T-cell (primary cell): ENCODE data around the gene MAPK7. TPM values are rescaled to one million over a fixed set of nuclear protein-coding genes. Genes with fewer than 3 reads are reported as not detected.

Experiments used
- ATAC-seq, 4 experiments: fragments of 200-7000 bp in 3 of 4; fragments of 150-1000 bp in 1 of 4; cut with Tn5 transposase; replicated peaks in 1 of 4; 1 replicate in 3 of 4; 2 replicates in 1 of 4; pipeline ENCODE4 v1.10.0; 2021; ENCODE audit warnings: moderate library complexity in 3 of 4, mild to moderate bottlenecking in 2 of 4, moderate number of reproducible peaks in 1 of 4
- CTCF ChIA-PET, 2 donors: fragments of 300-600 bp; sonication (Branson Sonifier 250); formaldehyde crosslinking; loops; one replicate each; lab custom pipeline; 2022; ENCODE audit warnings: antibody characterized with exemption in 2 of 2; lab: Charles Lee
- POLR2A ChIA-PET, 2 donors: fragments of 300-600 bp; sonication (Branson Sonifier 250); formaldehyde crosslinking; loops; one replicate each; lab custom pipeline; 2022; ENCODE audit warnings: antibody characterized with exemption in 2 of 2; lab: Charles Lee
- DNase-seq, 35 experiments: peaks; one replicate each; pipeline versions ENCODE4 v3.0.0 to v3.0.0-alpha.2; 2013 to 2023
- H3K27ac ChIP-seq: one replicate; pipeline ENCODE4 v1.5.1; 2013; ENCODE audit warnings: low read length
- H3K27me3 ChIP-seq, 2 experiments: replicated peaks in 1 of 2; 1 replicate in 1 of 2; 2 replicates in 1 of 2; pipeline versions ENCODE4 v1.6.1 to v1.7.0; 2013; ENCODE audit warnings: low read length in 1 of 2, mixed read lengths in 1 of 2; ENCODE audit not compliant: control insufficient read depth in 2 of 2, insufficient read depth in 2 of 2; ENCODE audit errors: extremely low read depth in 1 of 2
- H3K36me3 ChIP-seq, 2 donors: 1 replicate in 1 of 2; 2 replicates in 1 of 2; pipeline versions ENCODE4 v1.6.1 to v1.7.0; 2013; ENCODE audit warnings: low read length in 1 of 2; ENCODE audit not compliant: control insufficient read depth in 2 of 2, insufficient read depth in 1 of 2; ENCODE audit errors: extremely low read depth in 1 of 2
- H3K4me1 ChIP-seq, 2 experiments: 1 replicate in 1 of 2; 2 replicates in 1 of 2; pipeline versions ENCODE4 v1.6.1 to v1.7.0; 2013; ENCODE audit warnings: low read length in 2 of 2, mixed read lengths in 1 of 2; ENCODE audit not compliant: insufficient read depth in 2 of 2, control insufficient read depth in 1 of 2; ENCODE audit errors: extremely low read depth in 1 of 2
- H3K4me3 ChIP-seq, 2 donors: 1 replicate in 1 of 2; 2 replicates in 1 of 2; pipeline versions ENCODE4 v1.5.1 to v1.7.0; 2013; ENCODE audit warnings: mild to moderate bottlenecking in 2 of 2, low read length in 1 of 2, moderate library complexity in 1 of 2; ENCODE audit not compliant: control insufficient read depth in 1 of 2; ENCODE audit errors: extremely low read depth in 1 of 2
- H3K9me3 ChIP-seq: 2 replicates; pipeline ENCODE4 v1.7.0; 2013
- H3K27ac Mint-ChIP-seq, 2 donors: one replicate each; pipeline ENCODE4 v1.8.0; 2020 to 2021; ENCODE audit warnings: mild to moderate bottlenecking in 2 of 2, mixed read lengths in 2 of 2
- H3K27me3 Mint-ChIP-seq, 2 donors: one replicate each; pipeline ENCODE4 v1.8.0; 2021 to 2022; ENCODE audit warnings: mixed read lengths in 2 of 2
- H3K36me3 Mint-ChIP-seq: one replicate; pipeline ENCODE4 v1.8.0; 2021; ENCODE audit warnings: mixed read lengths
- H3K4me1 Mint-ChIP-seq, 3 donors: one replicate each; pipeline ENCODE4 v1.8.0; 2020 to 2022; ENCODE audit warnings: mixed read lengths in 3 of 3, mild to moderate bottlenecking in 1 of 3
- H3K4me3 Mint-ChIP-seq, 3 donors: one replicate each; pipeline ENCODE4 v1.8.0; 2020 to 2022; ENCODE audit warnings: mild to moderate bottlenecking in 3 of 3, mixed read lengths in 3 of 3, moderate library complexity in 3 of 3
- H3K9me3 Mint-ChIP-seq, 3 donors: one replicate each; pipeline ENCODE4 v1.8.0; 2020 to 2022; ENCODE audit warnings: mixed read lengths in 3 of 3
- WGBS: methylation state at CpG from one replicate; pipeline ENCODE4 v1.1.5; 2013; ENCODE audit warnings: missing lambda C conversion rate; ENCODE audit not compliant: insufficient coverage; 5-methylcytosine and 5-hydroxymethylcytosine counted together
- total RNA-seq, 35 experiments: library from RNA in 6 of 35; stranded (reverse) in 6 of 35; fragments of 120-200 nt in 1 of 35; gene quantifications; one replicate each; pipeline versions ENCODE4 v1.2.1 to v1.2.4 and lab custom pipeline; 2013 to 2026

MAPK7 gene
- total RNA-seq, 5 donors from 2014 or later (not counting 1 experiment from before 2014, with no cell fraction given): 14.6 to 29.8 (median 27.9) TPM

DNA sequence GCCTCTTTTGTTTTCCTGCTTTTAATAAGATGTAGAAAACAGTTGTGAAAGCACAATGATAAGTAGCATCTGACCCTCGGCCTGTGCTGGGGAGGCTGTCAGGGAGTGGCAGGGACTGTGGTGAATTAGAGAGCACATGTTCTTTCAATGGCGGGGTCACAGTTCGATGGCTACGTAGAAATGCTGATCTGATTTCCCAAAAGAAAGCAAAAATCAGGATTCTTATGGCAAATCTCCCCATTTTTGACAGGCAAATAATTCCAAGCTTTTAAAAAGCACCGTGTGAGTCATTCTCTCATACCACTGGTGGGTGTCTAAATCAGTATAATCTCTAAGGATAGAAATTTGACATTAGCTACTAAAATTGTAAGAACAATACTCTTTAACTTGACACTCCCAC lies 4.2 kb upstream of the MAPK7 start:
- no peaks in the 10 kb centered on the region for H3K27me3 ChIP-seq
- no peak overlapping the region for H3K4me3 ChIP-seq
- H3K27me3 Mint-ChIP-seq: no peaks in the 10 kb centered on the region
- no peaks in the 10 kb centered on the region for H3K9me3 ChIP-seq
- H3K4me1 ChIP-seq: peaks cover 22 to 57% of the 10 kb centered on the region in 2 experiments
- no peaks in the 10 kb centered on the region for H3K9me3 Mint-ChIP-seq
- DNase-seq (no peak), ATAC-seq (no peak)
- H3K27ac Mint-ChIP-seq: no peak overlapping the region
- WGBS: 100% methylated on average over 1 of the region's 5 CpGs
- no peak overlapping the region for H3K4me3 Mint-ChIP-seq
- ChIA-PET CTCF (interaction anchor here in 1 of 2 donors (0.9 to 1.7 kb wide), 2 partner anchors 9 to 74 kb away, joined by 3 read pairs; no protein-coding TSS in a partner anchor), POLR2A (no interaction called here)
- no peak overlapping the region for H3K27ac ChIP-seq
- peaks cover 38 to 59% (median 47%) of the 10 kb centered on the region in 3 donors for H3K4me1 Mint-ChIP-seq
- no peaks in the 10 kb centered on the region for H3K36me3 Mint-ChIP-seq
- H3K36me3 ChIP-seq: no peaks in the 10 kb centered on the region

DNA sequence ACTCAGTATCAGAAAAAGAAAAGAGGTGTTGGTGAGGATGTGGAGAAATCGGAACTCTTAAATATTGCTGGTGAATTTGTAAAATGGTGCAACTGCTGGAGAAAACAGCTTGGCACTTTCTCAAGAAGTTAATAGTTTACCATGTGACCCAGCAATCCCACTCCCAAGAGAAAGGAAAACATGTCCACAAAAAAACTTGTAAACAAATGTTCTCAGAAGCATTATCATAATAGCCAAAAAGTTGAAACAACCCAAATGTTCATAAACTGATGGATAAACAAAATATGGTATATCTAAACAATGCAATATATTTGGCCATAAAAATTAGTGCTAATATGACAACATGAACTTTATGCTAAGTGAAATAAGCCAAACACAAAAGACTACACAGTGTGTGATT lies 2.6 kb upstream of the MAPK7 start:
- H3K9me3 ChIP-seq: no peaks in the 10 kb centered on the region
- DNase-seq: no peak
- no peaks in the 10 kb centered on the region for H3K27me3 ChIP-seq
- Mint-ChIP-seq H3K36me3 (peaks cover 8% of the 10 kb centered on the region), H3K4me3 (peak overlapping the region in 2 of 3 donors; percentile 25 to 37), H3K4me1 (peaks cover 24 to 49% (median 31%) of the 10 kb centered on the region in 3 donors), H3K9me3 (no peaks in the 10 kb centered on the region), H3K27ac (no peak overlapping the region), H3K27me3 (no peaks in the 10 kb centered on the region)
- no peak for ATAC-seq
- WGBS: no CpG with 5 or more reads among the region's 1 CpG
- CTCF ChIA-PET: interaction anchor here in 1 of 2 donors (1.7 kb wide), 1 partner anchor 11 kb away, joined by 3 read pairs; no protein-coding TSS in a partner anchor
- H3K4me1 ChIP-seq: peaks cover 11 to 42% of the 10 kb centered on the region in 2 experiments
- H3K36me3 ChIP-seq: peaks cover 0 to 14% of the 10 kb centered on the region in 2 donors
- H3K27ac ChIP-seq: no peak overlapping the region
- H3K4me3 ChIP-seq: no peak overlapping the region
- POLR2A ChIA-PET: no interaction called here

DNA sequence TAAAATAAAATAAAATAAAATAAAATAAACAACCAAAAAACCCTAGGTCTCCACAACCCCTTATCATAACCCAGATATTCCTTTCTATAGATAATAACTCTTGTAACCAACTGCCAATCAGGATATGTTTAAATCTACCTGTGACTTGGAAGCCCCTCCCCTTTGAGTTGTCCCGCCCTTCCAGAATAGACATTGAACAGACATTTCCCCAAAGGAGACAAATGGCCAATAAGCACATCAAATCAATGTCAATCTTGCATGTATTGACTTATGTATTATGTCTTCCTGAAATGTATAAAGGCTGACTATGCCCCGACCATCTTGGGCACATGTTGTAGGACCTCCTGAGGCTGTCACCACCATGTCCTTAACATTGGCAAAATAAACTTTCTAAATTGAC lies 1.5 kb upstream of the MAPK7 start:
- CTCF ChIA-PET: interaction anchor here (0.6 to 1.9 kb wide), 5 partner anchors 10 to 70 kb away, joined by 3 to 64 read pairs (median 5); partner anchors contain the start of gene B9D1 (in 1 of the 2)
- Mint-ChIP-seq H3K4me1 (peaks cover 15 to 38% (median 21%) of the 10 kb centered on the region in 3 donors), H3K27me3 (no peaks in the 10 kb centered on the region), H3K27ac (peak overlapping the region; percentile 98 to 99), H3K36me3 (peaks cover 16% of the 10 kb centered on the region), H3K9me3 (no peaks in the 10 kb centered on the region), H3K4me3 (peak overlapping the region; percentile 97 to 100 (median 100))
- Histone ChIP-seq H3K27me3 (no peaks in the 10 kb centered on the region), H3K4me1 (peaks cover 8 to 31% of the 10 kb centered on the region in 2 experiments), H3K4me3 (peak overlapping the region in 1 of 2 donors; percentile 15), H3K9me3 (no peaks in the 10 kb centered on the region), H3K27ac (peak overlapping the region; percentile 77), H3K36me3 (peaks cover 0 to 16% of the 10 kb centered on the region in 2 donors)
- DNase-seq (peak in 1 of 35 experiments; percentile 27), ATAC-seq (no peak)
- POLR2A ChIA-PET: interaction anchor here in 1 of 2 donors (0.6 to 0.8 kb wide), 2 partner anchors 11 to 1900 kb away, joined by 3 to 6 read pairs; no protein-coding TSS in a partner anchor
- WGBS: no CpG with 5 or more reads among the region's 2 CpGs

DNA sequence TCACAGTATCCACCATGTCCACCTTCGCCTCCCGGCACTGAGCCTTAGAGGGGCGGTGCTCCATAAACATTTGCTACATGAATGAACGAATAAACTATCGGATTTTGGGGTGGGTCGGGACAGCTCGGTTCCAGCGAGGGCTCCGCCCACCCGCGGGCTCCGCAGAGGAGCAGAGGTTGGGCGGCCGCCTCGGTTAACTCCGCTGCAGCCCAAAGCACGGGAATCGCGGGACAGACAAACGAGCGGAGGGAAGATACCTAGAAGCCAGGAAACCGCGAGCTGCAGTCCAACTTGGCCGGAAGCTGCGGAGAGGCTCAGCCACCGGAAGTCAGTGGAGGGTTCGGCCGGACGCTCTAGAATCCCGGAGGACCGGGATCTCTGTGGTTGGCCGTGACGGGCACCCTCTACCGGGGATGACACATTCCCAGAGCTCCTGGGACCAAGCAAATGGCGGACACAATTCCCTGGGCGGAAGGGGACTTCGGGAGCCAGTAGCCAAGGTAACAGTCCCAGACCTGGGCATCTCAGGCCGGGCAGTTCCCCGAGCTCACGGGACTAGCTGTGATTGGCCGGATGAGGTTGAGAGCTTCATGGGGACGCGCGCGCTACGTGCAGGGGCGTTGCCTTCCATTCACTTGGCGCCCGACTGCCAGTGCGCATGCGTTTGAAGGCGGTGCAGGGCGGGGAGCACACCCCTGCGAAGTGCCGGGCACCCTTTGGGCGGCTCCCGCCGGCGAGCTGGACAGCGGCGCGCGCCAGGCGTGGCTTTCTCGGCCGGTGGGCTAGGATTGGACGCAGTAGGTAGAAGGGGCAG lies 489 bp upstream of the MAPK7 start:
- peak overlapping the region; percentile 77 for H3K27ac ChIP-seq
- H3K4me3 ChIP-seq: peak overlapping the region; percentile 86 to 98
- POLR2A ChIA-PET: interaction anchor here (0.5 to 1.1 kb wide), 5 partner anchors 12 to 1899 kb away, joined by 3 to 6 read pairs (median 3); partner anchors contain the start of genes B9D1 (in 1 of the 2), DRC3 (in 1 of the 2) and TOM1L2 (in 1 of the 2)
- peak; percentile 86 to 91 (median 89) for ATAC-seq
- Mint-ChIP-seq H3K27me3 (no peaks in the 10 kb centered on the region), H3K36me3 (peaks cover 19% of the 10 kb centered on the region), H3K4me3 (peak overlapping the region; percentile 97 to 100 (median 100)), H3K9me3 (no peaks in the 10 kb centered on the region), H3K4me1 (peaks cover 9 to 29% (median 13%) of the 10 kb centered on the region in 3 donors), H3K27ac (peak overlapping the region; percentile 98 to 99)
- H3K9me3 ChIP-seq: no peaks in the 10 kb centered on the region
- 0% methylated on average over 67 of the region's 67 CpGs for WGBS
- peaks cover 0 to 20% of the 10 kb centered on the region in 2 donors for H3K36me3 ChIP-seq
- CTCF ChIA-PET: interaction anchor here (0.6 to 1.9 kb wide), 11 partner anchors 11 to 1735 kb away, joined by 3 to 64 read pairs (median 4); partner anchors contain the start of genes B9D1 (in 2 of the 2) and ALDH3A2 (in 1 of the 2)
- no peaks in the 10 kb centered on the region for H3K27me3 ChIP-seq
- peak; percentile 84 to 96 (median 90) for DNase-seq
- H3K4me1 ChIP-seq: peaks cover 8 to 21% of the 10 kb centered on the region in 2 experiments

DNA sequence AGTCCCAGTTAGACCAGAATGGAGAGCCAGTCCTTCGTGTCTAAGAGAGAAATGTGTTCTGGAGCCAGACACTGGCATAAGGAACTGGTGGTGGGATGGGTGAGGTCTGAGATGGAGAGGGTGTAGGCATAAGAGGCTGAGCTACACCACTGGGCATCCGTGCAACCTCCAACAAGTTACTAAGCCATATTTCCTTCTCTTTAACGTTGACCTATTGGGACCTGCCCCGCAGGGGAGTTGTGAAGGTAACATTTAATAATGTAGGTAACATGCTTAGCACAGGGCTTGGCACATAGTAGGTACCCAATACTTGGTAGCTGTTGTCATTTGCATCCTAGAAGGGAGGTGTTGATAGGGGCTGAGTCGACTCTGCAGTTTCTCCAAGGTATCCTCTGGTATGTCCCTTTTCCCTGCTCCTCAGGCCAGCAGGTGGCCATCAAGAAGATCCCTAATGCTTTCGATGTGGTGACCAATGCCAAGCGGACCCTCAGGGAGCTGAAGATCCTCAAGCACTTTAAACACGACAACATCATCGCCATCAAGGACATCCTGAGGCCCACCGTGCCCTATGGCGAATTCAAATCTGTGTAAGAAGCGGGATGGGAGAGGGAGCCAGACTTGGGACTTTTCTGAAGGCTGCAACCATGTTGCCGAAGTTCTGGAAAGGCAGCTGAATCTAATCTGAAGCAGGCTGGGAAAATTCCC lies 1.2 kb downstream of the MAPK7 start:
- peaks cover 0 to 33% of the 10 kb centered on the region in 2 donors for H3K36me3 ChIP-seq
- no peak overlapping the region for H3K27ac ChIP-seq
- H3K9me3 ChIP-seq: no peaks in the 10 kb centered on the region
- no peak for ATAC-seq
- POLR2A ChIA-PET: no interaction called here
- Mint-ChIP-seq H3K27me3 (no peaks in the 10 kb centered on the region), H3K4me1 (peaks cover 14 to 26% (median 18%) of the 10 kb centered on the region in 3 donors), H3K4me3 (peak overlapping the region; percentile 97 to 100 (median 100)), H3K27ac (peak overlapping the region; percentile 63 to 73), H3K36me3 (peaks cover 31% of the 10 kb centered on the region), H3K9me3 (no peaks in the 10 kb centered on the region)
- H3K4me3 ChIP-seq: no peak overlapping the region
- CTCF ChIA-PET: interaction anchor here in 1 of 2 donors (1.0 kb wide), 1 partner anchor 14 kb away, joined by 3 read pairs; no protein-coding TSS in a partner anchor
- WGBS: 93% methylated on average over 8 of the region's 13 CpGs
- H3K4me1 ChIP-seq: peaks cover 8 to 19% of the 10 kb centered on the region in 2 experiments
- peak in 1 of 35 experiments; percentile 17 for DNase-seq
- H3K27me3 ChIP-seq: no peaks in the 10 kb centered on the region
